Aorta (tissue), 5 donors: ENCODE results near the gene LDAH. TPM values are rescaled to one million over a fixed set of nuclear protein-coding genes. Genes with fewer than 3 reads are reported as not detected.

Source experiments
- ATAC-seq: fragments of 200-7000 bp; cut with Tn5 transposase; one replicate; pipeline ENCODE4 v1.9.1; 2022; ENCODE audit warnings: moderate library complexity; ENCODE audit not compliant: low FRiP score
- DNase-seq, 2 donors: peaks; one replicate each; pipeline ENCODE4 v3.0.0-alpha.2; 2020
- H3K27ac ChIP-seq, 2 donors: one replicate each; pipeline ENCODE4 v1.5.1; 2013; ENCODE audit warnings: low read length in 2 of 2, mild to moderate bottlenecking in 2 of 2, moderate library complexity in 2 of 2, control low read depth in 1 of 2, inconsistent platforms in 1 of 2, low read depth in 1 of 2
- H3K27me3 ChIP-seq, 2 donors: one replicate each; pipeline ENCODE4 v1.6.1; 2013; ENCODE audit warnings: control low read depth in 1 of 2, low read length in 1 of 2, mild to moderate bottlenecking in 1 of 2, moderate library complexity in 1 of 2; ENCODE audit not compliant: insufficient read depth in 2 of 2, control insufficient read depth in 1 of 2
- H3K36me3 ChIP-seq, 2 donors: one replicate each; pipeline ENCODE4 v1.6.1; 2013; ENCODE audit warnings: control low read depth in 1 of 2, low read length in 1 of 2, mild to moderate bottlenecking in 1 of 2; ENCODE audit not compliant: insufficient read depth in 2 of 2, control insufficient read depth in 1 of 2
- H3K4me1 ChIP-seq, 2 donors: one replicate each; pipeline ENCODE4 v1.6.1; 2013; ENCODE audit warnings: low read length in 2 of 2, control low read depth in 1 of 2, mild to moderate bottlenecking in 1 of 2, moderate library complexity in 1 of 2; ENCODE audit not compliant: insufficient read depth in 2 of 2, control insufficient read depth in 1 of 2
- H3K4me3 ChIP-seq, 2 donors: one replicate each; pipeline ENCODE4 v1.5.1; 2013; ENCODE audit warnings: low read length in 2 of 2, control low read depth in 1 of 2, mild to moderate bottlenecking in 1 of 2
- H3K9me3 ChIP-seq: one replicate; pipeline ENCODE4 v1.6.1; 2013; ENCODE audit warnings: mild to moderate bottlenecking, low read length; ENCODE audit not compliant: control insufficient read depth
- WGBS, 2 donors: extraction: QIAGEN DNeasy Blood & Tissue Kit; methylation state at CpG; one replicate each; pipeline ENCODE4 v1.1.7; 2013; 5-methylcytosine and 5-hydroxymethylcytosine counted together
- intact Hi-C, 2 donors: fragments of 100-400 bp; cut with DNase I; formaldehyde crosslinking; loops; one replicate each; pipeline versions ENCODE4 v1.14.2 to v1.15.0; 2022
- polyA plus RNA-seq, 2 donors: library from polyadenylated mRNA; stranded (reverse); fragments of 200-250 nt; gene quantifications; one replicate each; pipeline ENCODE4 v1.2.3, GENCODE V29; 2013
- total RNA-seq, 2 donors: library from RNA; stranded (reverse); fragmentation: NEBNext Ultra II Directional; extraction: Animal tissue kit (Norgen Biotek cat#: 25700); gene quantifications; one replicate each; pipeline ENCODE4 v1.2.1, GENCODE V29; 2021
- donor health status: healthy with polysubstance abuse.
- donor health status: Bipolar disorder and iron deficiency.
- donor health status: DM: no; HTN: no; CAD: no.
- donor health status: DM: no; HTN: no; CAD: no.
- donor health status: DM: yes; HTN: yes; CAD: no.

Gene LDAH
- total and polyA plus RNA-seq, 4 donors, result 6.5 to 18.3 (median 10.3) TPM

DNA sequence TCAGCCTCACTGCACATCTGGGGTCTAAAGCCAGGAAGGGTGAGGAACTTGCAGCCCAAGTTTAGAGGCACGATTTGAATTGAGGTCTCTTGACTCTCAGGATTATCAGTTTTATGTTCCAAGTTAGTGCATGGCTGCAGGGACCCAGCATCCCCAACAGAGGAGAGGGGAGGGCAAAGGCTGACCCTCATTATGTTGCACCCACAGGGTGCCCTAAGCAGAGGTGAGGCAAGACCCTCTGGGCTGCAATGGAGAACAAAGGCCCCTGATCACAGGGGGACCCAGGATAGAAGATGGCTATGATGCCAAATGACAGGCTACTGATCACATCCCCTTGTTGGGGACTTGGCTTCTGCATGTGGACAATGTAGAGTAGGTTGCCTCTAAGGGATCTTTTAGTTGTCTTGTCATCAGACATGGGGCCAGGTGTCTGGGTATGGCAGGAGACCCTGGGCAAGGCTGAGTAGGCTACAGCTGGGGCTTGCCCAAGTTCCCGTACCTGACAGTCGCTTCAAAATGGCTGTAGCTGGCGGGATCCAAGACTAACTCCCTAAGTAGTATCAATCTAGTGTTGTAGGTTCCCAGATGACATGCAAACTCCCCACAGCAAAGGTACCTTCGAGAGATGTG, 160.5 kb downstream of the LDAH start:
- intact Hi-C loops, result loop anchor here (5.0 kb wide), 3 partner anchors 300 to 455 kb away; partner anchors contain the start of gene APOB (in 1 of the 2)
- H3K9me3 ChIP-seq, result no peaks in the 10 kb centered on the region
- DNase-seq (peak in 1 of 2 donors; percentile 29), ATAC-seq (no peak)
- H3K4me1 ChIP-seq, result no peaks in the 10 kb centered on the region
- no peak overlapping the region for H3K27ac ChIP-seq
- WGBS, 2 donors, result 84 to 87% methylated on average over 5 of the region's 5 CpGs
- H3K36me3 ChIP-seq, result no peaks in the 10 kb centered on the region
- H3K27me3 ChIP-seq, result no peaks in the 10 kb centered on the region
- H3K4me3 ChIP-seq, result no peak overlapping the region

DNA sequence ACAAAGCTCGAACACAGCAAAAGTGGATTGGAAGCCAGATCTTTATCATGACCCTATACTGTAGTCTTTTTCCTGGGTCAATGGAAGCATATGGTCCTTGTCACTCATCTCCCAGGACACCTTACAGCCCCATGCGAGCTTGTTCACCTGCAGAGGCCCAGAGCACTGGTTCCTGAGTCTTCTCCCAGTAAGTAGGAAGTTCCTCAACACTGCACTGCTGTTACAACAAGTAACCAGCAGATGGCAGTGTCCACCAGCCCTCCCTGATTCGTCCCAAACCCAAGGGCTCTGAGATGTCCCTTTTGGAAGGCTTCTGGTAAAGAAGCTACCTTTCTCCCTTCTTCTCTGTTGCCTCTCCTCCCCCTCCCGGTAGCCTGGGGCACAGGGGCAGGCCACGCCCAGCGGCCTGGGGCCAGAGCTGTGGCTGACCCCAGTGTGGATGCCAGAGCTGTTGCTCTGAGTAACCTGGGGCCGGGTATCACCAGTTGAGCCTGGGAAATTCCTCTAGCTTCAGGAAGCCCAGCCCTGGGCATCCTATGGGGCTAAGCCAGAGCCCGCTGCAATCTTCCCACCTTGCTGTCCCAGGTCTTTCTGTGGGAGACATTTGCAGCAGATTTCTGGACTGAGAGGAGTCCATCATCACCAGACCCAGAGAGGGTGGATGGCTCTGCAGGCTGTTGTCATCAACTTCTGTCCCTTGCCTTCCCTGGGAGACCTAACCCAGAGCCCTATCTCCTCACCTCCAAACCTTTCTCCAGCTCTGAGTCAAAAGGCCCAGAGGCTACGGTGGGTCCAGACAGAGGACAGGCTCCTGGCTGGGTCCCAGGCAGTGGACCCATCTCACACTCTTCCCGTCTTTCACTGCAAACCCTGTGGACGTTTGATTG, 161.2 kb downstream of the LDAH start:
- Histone ChIP-seq H3K4me3 (no peak overlapping the region), H3K4me1 (no peaks in the 10 kb centered on the region), H3K27ac (no peak overlapping the region), H3K36me3 (no peaks in the 10 kb centered on the region), H3K9me3 (no peaks in the 10 kb centered on the region), H3K27me3 (no peaks in the 10 kb centered on the region)
- peak; percentile 87 for ATAC-seq
- DNase-seq, result peak in 1 of 2 donors; percentile 67
- 31 to 32% methylated on average over 11 of the region's 11 CpGs for WGBS, 2 donors
- intact Hi-C loops, result loop anchor here (2.0 to 5.0 kb wide), 4 partner anchors 301 to 456 kb away; partner anchors contain the start of gene APOB (in 1 of the 2)

DNA sequence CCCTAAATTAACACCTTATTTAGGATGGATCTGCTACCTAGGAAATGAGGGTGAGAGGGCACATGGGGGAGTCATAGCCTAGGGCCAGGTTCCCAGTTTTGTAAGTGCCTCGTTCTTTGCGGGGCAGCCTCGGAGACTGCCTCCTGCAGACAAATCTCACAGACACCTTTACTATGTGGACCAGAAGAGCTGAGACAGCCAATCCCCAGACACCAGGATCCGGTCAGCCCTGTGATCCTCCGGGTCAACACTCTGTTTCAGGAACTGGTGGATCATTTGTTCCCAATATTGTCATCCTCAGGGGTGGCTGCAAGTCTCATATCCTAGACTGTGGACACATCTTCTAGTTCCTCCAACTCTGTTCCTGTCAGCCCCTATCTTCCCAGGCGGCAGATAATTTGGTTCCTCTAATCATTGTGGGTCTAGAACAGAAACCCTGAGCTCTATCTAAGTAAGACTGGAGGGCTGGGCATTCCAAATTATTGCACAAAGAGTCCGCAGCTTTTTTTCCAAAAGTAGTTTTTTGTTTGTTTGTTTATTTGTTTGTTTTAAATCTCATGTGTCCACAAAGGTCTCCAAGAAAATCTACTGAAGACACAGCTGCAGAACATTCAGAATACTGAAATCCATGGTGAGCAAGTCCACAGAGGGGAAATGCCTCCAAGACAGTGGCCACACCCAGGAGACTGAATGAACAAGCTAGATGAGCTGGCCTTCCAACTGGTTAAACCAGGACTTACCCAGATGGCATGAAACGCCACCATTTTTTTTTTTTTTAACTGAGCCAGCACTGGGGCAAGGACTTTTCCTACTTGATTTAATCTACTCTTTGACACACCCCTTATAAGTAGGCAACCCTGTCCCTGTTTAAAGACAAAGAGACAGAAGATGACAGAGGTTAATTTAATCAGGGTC, 162.1 kb downstream of the LDAH start:
- WGBS, 2 donors, result 48% methylated on average over 8 of the region's 8 CpGs
- Histone ChIP-seq H3K36me3 (no peaks in the 10 kb centered on the region), H3K27ac (no peak overlapping the region), H3K27me3 (no peaks in the 10 kb centered on the region), H3K4me1 (no peaks in the 10 kb centered on the region), H3K4me3 (no peak overlapping the region), H3K9me3 (no peaks in the 10 kb centered on the region)
- ATAC-seq (no peak), DNase-seq (no peak)
- intact Hi-C loops, result loop anchor here (2.0 to 5.0 kb wide), 4 partner anchors 302 to 457 kb away; partner anchors contain the start of gene APOB (in 1 of the 2)

DNA sequence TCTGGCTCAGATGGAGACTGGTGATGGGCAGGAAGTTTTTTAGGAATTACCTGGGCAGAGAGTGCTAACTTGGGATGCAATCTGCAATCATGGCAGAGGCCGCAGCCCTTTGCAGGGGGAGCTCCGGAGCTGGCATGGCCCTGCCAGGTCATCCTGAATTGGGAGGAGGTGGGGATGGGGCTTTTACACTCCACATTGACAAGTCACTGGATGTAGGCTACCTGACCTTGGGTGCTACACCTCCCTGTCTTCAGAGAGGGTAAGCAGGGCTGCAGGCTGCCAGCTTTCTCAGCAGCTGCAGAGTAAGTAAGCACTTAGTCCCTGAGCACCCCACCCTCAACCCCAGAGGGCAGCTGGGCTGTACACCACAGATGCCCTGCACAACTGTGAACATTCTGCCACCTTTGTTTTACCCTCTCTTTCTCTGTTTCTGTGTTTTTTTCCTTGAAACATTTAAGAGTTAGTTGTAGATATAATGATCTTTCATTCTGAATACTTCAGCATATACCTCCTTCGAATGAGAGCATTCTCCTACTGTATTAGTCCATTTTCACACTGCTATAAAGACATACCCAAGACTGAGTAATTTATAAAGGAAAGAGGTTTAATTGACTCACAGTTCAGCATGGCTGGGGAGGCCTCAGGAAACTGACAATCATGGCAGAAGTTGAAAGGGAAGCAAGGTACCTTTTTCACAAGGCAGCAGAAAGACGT, 165.2 kb downstream of the LDAH start:
- H3K36me3 ChIP-seq, result no peaks in the 10 kb centered on the region
- H3K4me1 ChIP-seq, result no peaks in the 10 kb centered on the region
- H3K27me3 ChIP-seq, result no peaks in the 10 kb centered on the region
- intact Hi-C loops, result no loop called here
- 90 to 93% methylated on average over 4 of the region's 4 CpGs for WGBS, 2 donors
- H3K27ac ChIP-seq, result no peak overlapping the region
- DNase-seq, result peak in 1 of 2 donors; percentile 52
- no peaks in the 10 kb centered on the region for H3K9me3 ChIP-seq
- no peak for ATAC-seq
- H3K4me3 ChIP-seq, result no peak overlapping the region

DNA sequence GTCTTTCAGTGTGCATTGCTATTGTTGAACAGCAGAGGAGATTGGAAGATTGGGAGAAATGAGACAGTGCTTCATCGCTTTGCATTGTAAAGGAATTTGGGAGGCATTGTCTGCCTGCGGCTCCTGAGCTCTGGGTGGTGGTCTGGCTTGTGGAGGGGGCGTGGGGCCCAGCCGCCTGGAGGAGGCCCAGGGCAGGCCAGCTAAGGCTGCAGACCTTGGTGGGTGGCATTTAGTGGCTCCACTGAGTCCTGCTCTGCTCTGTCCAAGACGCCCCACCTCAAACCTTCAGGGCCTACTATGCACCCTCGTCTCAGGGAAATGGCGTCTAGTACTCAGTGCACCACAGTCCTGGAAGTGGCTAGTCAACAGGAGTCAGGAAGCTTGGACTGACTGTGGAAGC, 166.3 kb downstream of the LDAH start:
- 93% methylated on average over 7 of the region's 7 CpGs for WGBS, 2 donors
- Histone ChIP-seq H3K4me1 (no peaks in the 10 kb centered on the region), H3K36me3 (no peaks in the 10 kb centered on the region), H3K27ac (no peak overlapping the region), H3K9me3 (no peaks in the 10 kb centered on the region), H3K4me3 (no peak overlapping the region), H3K27me3 (no peaks in the 10 kb centered on the region)
- intact Hi-C loops, result no loop called here
- ATAC-seq, result no peak
- DNase-seq, result peak; percentile 7 to 25

DNA sequence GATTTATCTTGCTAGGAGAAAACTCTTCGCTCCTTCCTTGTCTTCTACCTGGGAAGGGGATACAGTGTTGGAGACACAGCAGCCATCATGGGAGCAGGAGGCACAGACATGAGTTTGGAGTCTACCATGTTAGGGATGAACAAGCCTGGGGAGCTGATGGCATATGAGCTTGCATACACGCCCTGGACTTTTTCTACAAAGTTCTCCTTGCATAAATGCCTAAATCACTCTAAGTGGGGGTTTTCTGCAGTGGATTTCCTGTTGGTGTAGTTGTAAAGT, 168.4 kb downstream of the LDAH start:
- Histone ChIP-seq H3K36me3 (no peaks in the 10 kb centered on the region), H3K27me3 (no peaks in the 10 kb centered on the region), H3K4me3 (no peak overlapping the region), H3K4me1 (no peaks in the 10 kb centered on the region), H3K9me3 (no peaks in the 10 kb centered on the region), H3K27ac (no peak overlapping the region)
- intact Hi-C loops, result no loop called here
- ATAC-seq (no peak), DNase-seq (no peak)
- WGBS, 2 donors, result 97 to 98% methylated on average over 2 of the region's 2 CpGs

DNA sequence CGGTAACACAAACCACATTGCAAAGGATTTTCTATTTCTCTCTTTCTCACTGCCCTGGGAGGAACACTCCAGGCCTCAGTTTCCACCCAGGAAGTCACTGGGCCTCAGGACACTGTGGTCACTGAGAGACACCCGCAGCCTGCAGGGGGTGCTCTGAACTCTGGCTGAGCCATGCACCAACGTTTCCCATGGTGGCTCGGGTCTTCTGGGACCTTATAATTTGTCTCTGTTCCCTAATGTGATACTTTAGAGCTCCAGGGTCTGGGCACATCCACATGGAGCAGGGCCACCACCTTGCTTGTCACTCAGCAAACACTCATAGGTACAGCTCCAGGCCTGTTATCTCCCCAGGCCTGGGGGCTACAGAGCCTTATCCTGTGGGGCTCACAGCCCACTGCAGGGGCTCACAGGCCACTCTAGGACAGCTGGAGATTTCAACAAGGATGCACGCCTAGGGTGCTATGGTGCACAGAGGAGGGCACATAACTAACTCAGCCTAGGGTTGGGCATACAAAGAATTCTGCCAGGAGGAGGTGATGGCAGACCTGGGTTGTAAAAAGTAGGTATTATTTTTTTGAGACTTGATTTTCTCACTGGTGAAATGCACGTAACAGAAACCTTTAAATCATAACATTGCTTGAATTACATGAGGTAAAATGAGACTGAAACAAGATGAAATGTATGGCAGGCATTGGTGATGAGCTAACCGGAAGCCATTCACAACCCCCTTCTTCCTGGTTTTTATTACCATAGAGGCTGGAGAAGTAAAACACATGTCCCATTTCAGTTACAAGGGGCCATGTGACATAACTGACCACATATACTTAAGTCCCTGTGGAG, 169.0 kb downstream of the LDAH start:
- peak; percentile 24 to 61 for DNase-seq
- no peak overlapping the region for H3K4me3 ChIP-seq
- intact Hi-C loops, result no loop called here
- H3K36me3 ChIP-seq, result no peaks in the 10 kb centered on the region
- no peaks in the 10 kb centered on the region for H3K9me3 ChIP-seq
- H3K27me3 ChIP-seq, result no peaks in the 10 kb centered on the region
- WGBS, 2 donors, result 86 to 87% methylated on average over 7 of the region's 7 CpGs
- no peak overlapping the region for H3K27ac ChIP-seq
- no peak for ATAC-seq
- H3K4me1 ChIP-seq, result no peaks in the 10 kb centered on the region
